Superior temporal gyrus (tissue), 1 donor: ENCODE results near the gene LRRC73.
"Not testable (repeated sequence)": the region's sequence is repeated elsewhere in the genome, so short reads cannot be mapped to it uniquely, and the experiment has no call there.

Experiments used
- DNase-seq: peaks from one replicate; pipeline ENCODE4 v3.0.0-alpha.2; 2016; ENCODE audit errors: extremely low spot score

LRRC73 gene

DNA sequence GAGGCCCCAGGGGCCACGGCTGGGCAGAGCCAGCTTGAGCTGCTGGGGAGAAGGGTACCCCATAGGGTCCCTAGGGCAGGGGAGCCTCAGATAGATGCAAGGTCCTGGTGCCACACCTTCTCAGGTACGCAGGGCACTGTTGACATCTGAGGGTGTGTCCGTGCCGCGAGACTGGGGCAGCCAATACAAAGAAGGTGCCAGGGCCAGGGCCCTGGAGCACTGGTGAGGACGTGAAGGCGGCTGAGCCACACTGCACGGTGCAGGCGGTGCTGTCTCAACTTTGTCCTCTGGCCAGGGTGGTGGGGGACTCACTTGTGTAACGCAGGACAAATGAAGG, 649 bp upstream of the LRRC73 start:
- DNase-seq = no peak

DNA sequence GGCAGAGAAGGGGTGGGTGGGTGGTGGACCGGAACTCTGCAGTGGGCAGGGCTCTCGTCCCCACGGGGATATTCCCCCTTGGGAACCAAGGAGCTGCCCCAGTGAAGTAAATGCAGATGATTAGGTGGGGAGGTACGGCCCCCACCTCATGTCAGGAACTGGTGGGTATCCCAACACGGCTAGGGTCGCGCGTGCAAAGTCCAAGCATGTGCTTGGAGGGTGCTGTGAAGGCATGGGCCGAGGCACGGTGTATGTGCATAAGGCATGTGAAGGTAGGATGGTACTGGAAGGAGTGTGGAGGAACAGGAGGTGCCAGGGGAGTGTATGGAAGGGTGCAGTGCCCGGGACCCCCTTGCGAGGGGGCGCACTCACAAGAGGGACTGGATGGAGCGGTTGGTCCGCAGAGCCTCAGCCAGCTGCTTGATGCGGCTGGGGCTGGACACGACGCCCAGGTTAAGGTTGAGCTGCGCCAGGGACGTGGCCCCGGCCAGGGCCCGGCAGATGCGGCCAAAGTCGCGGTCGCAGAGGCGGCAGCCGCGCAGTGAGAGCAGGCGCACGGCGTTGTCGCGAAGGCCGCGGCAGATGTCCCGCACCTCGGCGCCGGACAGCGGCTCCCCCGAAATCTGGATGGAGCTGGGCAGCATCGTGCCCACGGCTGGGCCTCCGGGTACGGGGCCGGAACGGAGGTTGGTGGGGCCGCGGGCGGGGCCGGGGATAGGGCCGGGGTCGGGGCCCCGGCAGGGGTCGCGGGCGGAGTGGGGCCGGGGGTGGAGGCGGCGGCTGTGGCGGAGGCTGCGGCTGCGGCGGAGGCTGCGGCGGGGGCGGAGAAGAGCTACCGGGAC, 783 bp downstream of the LRRC73 start:
- no peak for DNase-seq

DNA sequence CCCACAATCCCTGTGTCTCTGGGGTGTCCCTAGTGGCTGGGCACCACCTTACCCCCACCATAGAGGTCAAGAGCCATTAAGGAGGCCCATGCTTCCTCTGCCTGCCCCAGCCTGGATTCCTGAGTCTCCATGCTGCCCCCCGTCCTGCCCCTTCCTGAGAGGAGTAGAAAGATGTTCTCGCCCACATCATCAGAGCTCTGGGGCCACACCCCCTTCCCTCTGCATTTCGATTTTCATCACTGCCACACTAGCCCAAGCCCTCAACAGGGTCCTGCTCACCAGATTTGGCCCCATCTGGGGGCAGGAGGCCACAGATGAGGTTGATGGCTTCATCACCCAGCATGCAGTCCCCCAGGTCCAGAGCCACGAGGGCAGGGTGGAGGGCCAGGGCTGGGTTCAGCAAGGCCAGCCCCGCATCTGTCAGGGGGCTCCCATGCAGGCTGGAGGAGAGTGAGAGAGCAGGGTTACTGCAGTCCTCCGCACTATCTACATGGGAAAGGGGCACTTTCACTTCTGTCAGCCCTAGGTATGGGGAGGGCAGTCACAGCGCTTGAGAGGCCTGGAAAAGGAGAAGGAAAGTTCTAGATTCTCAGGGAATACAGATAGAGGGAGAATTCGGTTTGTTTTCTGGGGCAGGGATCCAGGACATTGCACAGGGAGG, 1.5 kb downstream of the LRRC73 start:
- DNase-seq = no peak

DNA sequence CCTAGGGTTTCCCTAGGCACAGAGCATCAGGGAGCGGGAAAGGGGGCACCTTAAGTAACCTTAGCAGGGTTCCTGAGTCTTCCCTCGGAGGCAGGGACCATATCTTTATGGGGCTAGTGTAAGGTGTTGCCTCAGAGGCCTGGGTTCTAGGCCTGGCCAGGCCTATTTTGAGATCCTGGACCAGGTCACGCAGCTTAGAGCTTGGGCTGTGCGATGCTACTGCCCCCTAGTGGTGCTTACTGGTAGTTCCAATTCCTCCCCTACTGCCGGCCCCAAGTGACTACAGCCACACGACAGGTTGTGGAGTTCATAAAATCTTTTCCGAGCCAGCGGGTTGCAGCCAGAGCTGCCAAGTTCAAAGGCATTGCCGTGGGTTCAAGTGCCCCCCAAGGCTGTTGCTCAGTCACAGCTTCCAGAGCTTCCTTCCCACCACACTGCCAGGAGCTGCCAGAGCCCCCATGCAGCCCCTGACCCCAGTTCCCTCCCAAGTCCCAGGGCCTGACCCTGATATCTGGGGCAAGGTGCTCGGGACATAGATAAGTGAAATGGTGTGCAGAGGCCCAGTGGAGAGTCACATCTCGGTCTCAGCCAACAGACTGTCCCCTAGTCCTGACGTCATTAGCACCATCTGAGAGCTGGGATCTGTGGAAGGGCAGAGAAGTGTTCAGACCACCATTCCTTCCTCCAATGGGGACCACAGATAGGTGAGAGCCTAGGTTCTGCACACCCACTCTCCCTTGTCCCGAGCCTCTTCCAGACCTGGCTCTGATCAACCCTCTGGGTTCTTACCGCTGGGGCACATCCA, 3.3 kb downstream of the LRRC73 start:
- peak; percentile 95 for DNase-seq

DNA sequence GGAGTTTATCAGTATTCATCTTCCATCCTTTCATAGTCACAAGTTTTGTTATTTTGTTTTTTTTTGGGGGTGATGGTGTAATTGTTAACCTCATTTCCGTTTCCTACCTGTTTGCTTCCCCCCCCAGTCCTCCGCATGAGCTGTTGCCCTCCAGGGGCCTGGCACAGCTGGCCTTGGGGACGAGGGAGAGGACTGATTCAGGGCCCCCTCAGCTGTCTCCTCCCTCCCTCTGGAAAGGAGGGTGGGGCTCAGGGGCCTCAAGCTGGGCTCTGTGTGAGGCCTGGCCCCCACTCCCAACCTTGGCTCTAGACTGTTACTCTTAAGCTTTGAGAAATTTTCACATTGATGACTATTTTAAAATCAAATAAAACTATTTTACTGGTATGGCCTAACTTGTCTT, 4.0 kb downstream of the LRRC73 start:
- no peak for DNase-seq

DNA sequence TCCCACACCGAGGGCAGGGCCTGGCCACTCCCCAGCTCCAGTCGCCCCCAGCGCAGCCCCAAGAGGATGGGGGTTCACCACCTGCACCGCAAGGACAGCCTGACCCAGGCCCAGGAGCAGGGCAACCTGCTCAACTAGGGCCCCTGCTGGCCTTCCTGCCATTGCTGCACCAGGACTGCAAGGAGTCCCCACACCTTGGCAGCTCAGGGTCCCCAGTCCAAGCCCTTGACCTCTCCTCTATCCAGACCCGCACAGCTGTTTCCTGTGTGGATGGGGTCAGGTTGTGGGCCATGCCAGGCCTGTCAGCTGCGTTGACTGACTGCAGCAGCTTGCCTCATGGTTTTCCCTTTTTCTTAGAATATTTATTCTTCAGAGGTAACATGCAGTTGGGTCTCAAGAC, 4.4 kb downstream of the LRRC73 start:
- DNase-seq = no peak

DNA sequence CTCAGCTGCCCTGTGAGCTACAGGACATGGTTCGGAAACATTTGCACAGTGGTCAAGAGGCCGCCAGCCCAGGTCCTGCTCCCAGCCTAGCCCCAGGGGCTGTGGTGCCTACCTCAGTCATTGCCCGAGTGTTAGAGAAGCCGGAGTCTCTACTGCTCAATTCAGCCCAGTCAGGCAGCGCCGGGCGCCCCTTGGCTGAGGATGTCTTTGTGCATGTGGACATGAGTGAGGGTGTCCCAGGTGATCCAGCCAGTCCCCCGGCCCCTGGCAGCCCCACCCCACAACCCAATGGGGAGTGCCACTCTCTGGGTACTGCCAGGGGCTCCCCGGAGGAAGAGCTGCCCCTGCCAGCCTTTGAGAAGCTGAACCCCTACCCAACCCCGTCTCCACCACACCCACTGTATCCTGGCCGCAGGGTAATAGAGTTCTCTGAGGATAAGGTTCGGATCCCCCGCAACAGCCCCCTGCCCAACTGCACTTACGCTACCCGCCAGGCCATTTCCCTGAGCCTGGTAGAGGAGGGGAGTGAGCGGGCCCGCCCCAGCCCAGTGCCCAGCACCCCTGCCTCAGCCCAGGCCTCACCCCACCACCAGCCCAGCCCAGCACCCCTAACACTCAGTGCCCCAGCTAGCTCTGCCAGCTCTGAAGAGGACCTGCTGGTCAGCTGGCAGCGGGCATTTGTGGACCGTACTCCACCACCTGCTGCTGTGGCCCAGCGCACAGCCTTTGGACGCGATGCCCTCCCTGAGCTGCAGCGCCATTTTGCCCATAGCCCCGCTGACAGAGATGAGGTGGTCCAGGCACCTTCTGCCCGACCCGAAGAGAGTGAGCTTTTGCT, 5.2 kb downstream of the LRRC73 start:
- no peak for DNase-seq

DNA sequence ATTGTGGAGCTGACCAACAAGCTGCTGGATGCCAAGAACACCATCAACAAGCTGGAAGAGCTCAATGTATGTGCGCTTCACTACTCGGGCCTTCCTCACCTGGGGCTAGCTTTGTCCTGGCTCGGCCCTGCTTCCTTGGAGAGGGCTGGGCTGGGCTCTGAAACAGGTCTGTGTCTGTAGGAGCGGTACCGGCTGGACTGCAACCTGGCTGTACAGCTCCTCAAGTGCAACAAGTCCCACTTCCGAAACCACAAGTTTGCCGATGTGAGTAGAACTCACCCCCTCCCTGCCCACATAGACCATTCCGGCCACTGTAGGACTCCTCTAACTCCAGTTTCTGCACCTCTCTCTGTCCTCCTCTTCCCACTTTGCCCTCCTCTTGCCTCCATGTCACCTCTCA, 6.7 kb downstream of the LRRC73 start:
- no peak for DNase-seq

DNA sequence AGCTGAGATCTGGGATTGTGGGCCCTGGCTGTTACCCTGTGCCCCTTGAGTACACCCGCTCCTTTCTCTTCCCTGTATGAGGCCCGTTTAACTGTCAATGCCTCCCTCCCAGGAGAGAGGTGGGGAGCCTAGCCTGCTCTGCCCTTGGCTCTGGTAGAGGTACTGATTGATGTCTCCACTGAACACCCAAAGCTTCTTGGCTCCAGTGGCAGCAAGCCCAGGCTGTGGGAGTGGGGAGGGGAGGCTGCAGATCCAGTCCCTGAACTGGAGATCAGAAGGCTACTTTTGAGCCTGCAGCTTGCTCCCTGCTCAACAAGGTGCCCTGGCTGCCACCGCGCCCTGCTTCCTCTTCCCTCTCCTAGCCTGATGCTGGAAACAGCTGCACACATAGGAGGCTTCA, 7.5 kb downstream of the LRRC73 start:
- no peak for DNase-seq

DNA sequence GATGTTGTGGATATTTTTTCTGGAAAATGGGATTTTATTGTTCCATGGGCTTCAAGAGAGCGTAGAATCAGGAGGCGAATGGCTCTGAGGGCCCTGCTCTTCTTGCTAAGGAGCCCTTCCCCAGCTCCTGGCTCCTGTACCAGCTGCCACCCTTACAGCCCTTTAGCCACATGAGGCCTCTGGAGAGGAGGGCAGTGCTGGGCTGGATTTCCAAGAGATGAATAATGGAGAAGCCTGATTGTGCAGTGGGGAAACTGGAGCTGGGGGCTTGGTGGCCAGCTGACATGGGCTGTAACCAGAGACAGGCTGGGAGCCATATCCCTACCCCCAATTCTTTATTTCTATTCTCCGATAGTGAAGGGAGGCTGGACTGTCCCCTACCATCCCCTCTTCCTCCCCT, 9.2 kb downstream of the LRRC73 start:
- no peak for DNase-seq

DNA sequence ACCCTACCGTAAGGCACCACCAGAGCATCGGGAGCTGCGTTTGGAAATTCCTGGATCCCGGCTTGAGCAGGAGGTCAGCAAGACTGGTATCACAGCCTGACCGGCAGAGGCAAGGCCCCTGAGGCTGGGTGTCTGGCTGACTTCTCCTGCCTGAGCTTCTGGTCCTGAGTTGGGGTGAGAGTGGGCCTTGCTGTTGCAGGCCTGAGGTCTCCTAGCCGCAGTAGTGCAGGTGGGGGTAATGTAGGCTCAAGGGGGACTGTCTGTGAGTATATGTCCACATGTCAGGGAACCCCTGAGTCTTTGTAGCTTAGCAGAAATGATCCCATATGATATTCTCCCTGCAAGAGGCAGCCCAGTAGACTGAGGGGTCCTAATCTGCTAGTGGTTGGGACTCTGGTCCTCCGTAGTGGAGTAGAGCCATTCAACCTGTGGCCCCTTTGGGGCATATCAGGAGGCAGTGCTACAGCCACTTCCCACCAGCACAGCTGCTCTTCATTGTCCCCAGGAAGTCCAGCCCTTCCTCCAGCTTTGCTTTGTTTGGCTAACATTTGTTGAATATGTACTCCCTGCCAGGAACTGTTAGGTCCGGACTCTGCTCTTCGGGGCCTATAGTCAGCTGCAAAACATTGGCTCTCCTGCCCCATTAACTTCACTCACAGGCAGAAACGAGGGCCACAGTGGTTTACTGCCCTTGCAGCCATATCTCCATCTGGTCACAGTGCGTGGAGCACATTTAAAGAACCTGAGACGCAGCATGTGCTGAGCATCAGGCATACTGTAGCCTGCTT, 10.9 kb downstream of the LRRC73 start:
- no peak for DNase-seq

DNA sequence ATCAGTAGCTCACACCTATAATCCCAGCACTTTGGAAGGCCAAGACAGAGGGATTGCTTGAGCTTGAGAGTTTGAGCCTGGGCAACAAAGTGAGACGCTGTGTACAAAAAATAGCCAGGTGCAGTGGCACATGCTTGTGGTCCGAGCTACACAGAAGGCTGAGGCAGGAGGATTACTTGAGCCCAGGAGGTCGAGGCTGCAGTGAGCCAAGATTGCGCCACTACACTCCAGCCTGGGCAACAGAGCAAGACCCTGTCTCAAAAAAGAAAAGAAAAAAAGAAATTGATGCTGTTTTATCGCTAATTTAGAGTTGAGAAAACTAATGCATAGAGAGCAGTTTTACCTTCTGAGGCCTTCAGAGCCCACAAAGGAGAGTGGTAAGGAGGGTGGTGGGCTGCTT, 11.9 kb downstream of the LRRC73 start:
- not testable (repeated sequence) for DNase-seq

DNA sequence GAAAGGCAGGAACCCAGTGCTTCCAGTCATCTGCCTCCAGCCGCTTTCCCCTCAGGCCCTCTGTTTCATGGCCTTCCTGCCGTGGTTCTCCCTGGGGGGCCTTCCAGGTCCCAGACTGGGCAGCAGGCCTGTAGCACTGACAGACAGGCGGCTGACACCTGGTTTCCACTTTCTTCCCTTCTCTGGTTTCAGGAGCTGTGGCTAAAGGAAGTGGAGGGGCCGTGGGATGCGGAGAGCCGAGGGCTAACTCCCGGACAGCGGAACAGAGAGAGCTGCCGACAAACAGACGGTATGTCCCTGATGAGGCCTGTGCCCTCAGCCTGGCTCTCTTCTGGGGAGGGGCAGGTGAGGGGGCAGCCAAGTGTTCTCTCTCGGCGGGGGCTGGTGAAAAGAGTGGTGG, 12.5 kb downstream of the LRRC73 start:
- DNase-seq = no peak

DNA sequence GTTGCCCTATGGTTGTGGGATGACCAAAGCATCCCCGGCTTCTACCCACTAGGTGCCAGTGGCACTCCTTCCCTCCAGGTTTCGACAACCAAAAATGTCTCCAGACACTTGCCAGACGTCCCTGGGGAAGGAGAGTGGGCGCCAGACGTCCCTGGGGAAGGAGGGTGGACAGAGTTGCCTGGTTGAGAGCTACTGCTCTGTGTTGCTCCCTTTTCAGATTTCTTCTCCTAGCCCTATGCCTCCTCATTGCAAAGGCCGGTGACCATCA, 13.1 kb downstream of the LRRC73 start:
- no peak for DNase-seq

DNA sequence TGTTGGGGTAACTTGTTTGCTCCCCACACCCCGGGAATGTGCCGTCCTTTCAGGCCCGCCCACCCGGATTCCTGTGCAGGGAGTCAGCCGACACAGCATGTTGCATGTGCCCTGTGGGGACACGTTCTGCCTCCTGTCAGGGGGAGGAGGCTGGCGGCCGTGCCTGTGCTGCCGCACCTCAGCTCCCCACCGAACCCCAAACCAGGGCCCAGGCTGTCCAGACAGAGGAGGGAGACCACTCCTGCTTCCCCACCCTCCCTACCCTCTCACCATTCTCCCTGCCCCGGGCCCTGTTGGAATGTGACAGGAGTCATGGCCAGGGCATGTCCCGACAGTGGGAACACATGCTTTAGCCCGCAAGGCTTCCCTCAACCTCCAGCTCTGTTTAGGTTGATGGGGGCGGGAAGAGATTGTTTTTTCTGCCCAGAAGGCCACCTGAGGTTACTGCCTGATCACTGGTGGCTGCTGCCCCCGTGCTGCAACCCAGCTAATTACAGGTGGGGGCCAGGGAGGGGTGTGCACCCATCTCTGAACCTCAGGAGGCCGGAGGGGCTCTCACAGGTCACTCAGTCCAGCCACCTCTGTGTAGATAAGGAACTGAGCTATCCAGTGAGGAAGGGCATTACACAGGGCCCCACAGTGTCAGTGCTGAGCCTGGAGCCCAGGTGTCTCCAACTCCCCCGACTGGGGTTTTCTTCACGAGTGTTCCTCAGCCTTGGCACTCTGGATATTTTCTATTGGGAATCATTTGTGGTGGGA, 13.6 kb downstream of the LRRC73 start:
- DNase-seq = no peak

DNA sequence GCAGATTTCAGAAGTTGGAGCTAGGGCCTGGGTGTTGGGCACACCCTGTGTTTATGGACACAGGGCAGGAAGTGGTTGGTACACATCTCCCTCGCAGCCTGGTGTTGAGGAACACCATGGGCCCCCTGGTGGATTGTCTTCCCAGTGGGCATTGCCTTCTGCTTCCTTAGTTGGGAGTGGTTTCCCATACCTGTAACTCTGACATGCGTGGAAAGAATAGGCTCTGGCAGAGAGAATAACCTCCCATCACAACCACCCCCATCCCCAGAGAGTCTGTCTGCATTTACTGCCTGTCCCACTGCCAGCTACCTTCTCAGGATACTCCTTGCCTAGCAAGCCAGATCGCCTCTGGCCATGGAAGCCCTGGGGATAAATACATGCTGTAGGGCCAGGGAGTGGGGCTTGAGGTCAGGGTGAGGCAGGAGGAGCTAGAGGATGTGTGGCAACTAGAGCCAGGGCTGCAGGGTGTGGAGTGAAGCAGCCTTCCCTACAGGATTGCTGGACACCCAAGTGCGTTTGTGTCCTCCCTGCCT, 14.7 kb downstream of the LRRC73 start:
- DNase-seq = no peak

DNA sequence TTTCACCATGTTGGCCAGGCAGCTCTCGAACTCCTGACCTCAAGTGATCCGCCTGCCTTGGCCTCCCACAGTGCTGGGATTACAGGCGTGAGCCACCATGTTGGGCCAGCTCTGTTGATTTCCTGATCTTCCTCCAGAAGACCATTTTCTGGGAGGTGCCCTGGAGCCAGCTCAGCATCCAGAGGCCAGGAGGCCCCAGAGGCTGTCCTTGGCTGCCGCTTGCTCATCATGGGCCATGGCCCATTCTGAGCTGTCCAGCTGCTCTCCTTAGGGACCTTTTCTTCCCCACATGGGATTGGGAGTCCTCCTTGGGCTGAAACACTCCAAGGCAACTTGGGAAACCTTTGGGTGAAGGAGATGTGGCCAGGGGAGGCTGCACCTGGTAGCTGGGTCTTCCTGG, 15.4 kb downstream of the LRRC73 start:
- no peak for DNase-seq

DNA sequence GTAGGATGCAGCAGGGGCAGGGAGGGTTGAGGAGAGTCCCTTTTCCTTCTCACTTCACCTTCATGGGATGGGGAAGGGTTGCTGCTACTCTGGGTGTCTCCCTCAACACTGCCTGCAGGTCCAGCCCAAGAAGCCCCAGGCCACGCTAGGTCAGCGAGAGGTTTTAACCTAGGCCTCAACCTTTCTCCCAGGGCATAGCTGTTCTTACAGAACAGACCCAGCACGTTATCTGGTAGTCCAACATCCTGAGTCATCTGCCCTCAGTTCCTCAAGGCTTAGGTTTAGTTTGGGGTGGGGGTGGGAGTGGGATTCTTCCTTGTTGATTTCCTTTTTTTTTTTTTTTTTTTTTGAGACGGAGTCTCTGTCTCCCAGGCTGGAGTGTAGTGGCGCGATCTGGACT, 15.8 kb downstream of the LRRC73 start:
- DNase-seq = no peak

DNA sequence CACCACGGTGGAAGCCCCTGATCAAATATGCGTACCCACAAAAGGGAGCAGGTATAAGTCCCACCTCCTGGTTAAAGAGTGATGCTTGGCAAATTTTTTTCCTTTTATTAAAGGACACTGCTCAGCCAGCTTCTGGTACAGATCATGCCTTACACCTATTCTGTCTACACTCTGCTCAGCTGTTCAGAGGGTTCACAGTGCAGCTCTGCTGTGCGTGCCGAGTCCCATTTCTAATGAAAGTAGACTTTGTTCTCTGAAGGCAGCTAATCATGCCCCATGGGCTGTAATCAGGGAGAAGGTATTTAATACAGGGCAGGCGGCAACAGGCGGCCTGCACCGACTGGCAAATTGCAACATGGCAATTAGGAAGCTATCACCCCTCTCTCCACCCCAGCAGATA, 16.3 kb downstream of the LRRC73 start:
- DNase-seq = no peak

DNA sequence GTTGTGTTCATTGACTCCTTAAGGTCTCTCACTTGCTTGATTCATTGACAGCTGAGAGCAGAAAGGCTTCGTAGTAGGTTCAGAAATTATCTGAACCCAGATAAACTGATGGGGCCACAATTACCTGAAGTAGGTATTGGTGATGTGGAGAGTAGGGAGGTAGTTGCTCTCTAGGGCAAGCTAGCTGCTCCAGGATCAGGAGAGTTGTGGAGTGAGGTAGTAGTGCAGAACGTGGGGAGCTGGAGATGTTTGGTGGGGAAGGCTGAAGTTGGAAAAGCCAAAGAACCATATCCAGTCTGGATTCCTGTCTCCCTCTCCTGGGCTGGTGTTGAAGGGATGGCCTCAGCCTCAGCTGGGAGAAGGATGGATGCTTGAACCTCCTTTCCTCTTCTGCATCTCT, 16.9 kb downstream of the LRRC73 start:
- DNase-seq = no peak
